ENCODE results near the gene TOP2B. TPM values are rescaled to one million over a fixed set of nuclear protein-coding genes. Genes with fewer than 3 reads are reported as not detected.
A peak's percentile ranks its signal among the peaks of the same experiment; 100 is the strongest.

Gene TOP2B
- total RNA-seq, 1 donor, result 76.6 TPM

- no peak overlapping the region for H3K4me3 ChIP-seq (ENCODE audit: low read depth, low read length)
- peak; percentile 42 for TF ChIP-seq CTCF (IDR thresholded peaks at IDR 0.05; ENCODE audit: insufficient read depth, low read length)
- DNase-seq (ENCODE audit: low read depth), result peak; percentile 81
Measured at GRCh38 chr3:25592510-25592968, 72.2 kb downstream of the TOP2B start.

GRCh38 chr3:25589783-25590258 is 74.9 kb downstream of the TOP2B start:
- no peak overlapping the region for H3K4me3 ChIP-seq (ENCODE audit: low read depth, low read length)
- no peak for TF ChIP-seq CTCF (IDR thresholded peaks at IDR 0.05; ENCODE audit: insufficient read depth, low read length)
- no peak for DNase-seq (ENCODE audit: low read depth)

GRCh38 chr3:25589104-25589782 is 75.5 kb downstream of the TOP2B start:
- no peak for TF ChIP-seq CTCF (IDR thresholded peaks at IDR 0.05; ENCODE audit: insufficient read depth, low read length)
- no peak overlapping the region for H3K4me3 ChIP-seq (ENCODE audit: low read depth, low read length)
- no peak for DNase-seq (ENCODE audit: low read depth)

- H3K4me3 ChIP-seq (ENCODE audit: low read depth, low read length), result no peak overlapping the region
- DNase-seq (ENCODE audit: low read depth), result no peak
- TF ChIP-seq CTCF (IDR thresholded peaks at IDR 0.05; ENCODE audit: insufficient read depth, low read length), result no peak
Measured at GRCh38 chr3:25588441-25589103, 76.1 kb downstream of the TOP2B start.

GRCh38 chr3:25587975-25588374 is 76.7 kb downstream of the TOP2B start:
- DNase-seq (ENCODE audit: low read depth), result no peak
- no peak for TF ChIP-seq CTCF (IDR thresholded peaks at IDR 0.05; ENCODE audit: insufficient read depth, low read length)
- no peak overlapping the region for H3K4me3 ChIP-seq (ENCODE audit: low read depth, low read length)

- TF ChIP-seq CTCF (IDR thresholded peaks at IDR 0.05; ENCODE audit: insufficient read depth, low read length), result no peak
- no peak for DNase-seq (ENCODE audit: low read depth)
- H3K4me3 ChIP-seq (ENCODE audit: low read depth, low read length), result no peak overlapping the region
Measured at GRCh38 chr3:25587526-25587925, 77.2 kb downstream of the TOP2B start.
